ENCODE results near the gene ANKRD60.

ANKRD60 gene

DNA sequence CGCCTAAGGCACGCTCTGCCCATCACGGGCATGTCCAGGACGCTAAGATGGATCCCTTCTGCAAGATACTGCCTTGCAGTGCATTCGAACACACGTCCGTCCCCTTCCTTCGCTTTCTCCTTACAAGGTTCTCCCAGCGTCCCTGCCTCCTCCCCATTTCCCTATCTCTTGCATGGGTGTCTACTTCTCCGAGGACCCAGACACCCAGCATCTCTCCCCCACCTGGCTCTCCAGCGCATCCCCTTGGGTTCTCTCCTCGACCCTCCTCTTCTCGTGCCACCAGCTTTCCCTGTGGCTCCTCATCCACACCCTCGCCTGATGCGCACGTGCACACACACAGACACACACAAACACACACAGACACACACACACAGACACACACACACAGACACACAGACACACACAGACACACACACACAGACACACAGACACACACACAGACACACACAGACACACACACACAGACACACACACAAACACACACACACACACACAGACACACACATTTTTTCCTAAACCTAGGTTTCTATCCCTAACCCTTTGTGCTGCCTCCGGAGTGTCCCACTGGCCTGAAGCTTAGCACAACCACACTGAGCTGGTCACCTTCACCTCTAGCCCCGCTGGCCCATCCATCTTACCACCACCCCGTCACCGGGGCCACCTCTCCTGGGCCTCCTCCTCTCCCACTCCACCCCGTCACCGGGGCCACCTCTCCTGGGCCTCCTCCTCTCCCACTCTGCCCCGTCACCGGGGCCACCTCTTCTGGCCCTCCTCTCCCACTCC lies 31.9 kb downstream of the ANKRD60 start:
- no peak for DNase-seq (ENCODE audit: extremely low read depth in 1 of 2, low read depth in 1 of 2)

DNA sequence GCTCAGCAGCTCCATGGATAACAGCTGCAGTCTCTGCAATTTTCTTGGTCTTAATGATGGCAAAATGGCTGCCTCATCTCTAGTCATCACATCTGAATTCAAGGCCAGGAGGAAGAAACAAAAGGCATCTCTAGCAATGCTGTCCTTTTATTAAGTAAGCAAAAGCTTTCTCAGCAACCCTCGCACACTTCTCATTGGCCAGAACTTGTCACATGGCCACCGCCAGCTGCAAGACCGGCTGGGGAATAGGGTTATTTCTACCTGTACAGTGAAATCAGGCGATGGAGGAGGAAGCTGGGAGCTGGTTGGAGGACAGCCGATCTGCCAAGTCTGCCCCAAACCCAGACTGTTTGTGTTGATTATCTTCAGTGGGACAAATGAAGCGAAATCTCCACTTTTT lies 33.4 kb downstream of the ANKRD60 start:
- no peak for DNase-seq (ENCODE audit: extremely low read depth in 1 of 2, low read depth in 1 of 2)

DNA sequence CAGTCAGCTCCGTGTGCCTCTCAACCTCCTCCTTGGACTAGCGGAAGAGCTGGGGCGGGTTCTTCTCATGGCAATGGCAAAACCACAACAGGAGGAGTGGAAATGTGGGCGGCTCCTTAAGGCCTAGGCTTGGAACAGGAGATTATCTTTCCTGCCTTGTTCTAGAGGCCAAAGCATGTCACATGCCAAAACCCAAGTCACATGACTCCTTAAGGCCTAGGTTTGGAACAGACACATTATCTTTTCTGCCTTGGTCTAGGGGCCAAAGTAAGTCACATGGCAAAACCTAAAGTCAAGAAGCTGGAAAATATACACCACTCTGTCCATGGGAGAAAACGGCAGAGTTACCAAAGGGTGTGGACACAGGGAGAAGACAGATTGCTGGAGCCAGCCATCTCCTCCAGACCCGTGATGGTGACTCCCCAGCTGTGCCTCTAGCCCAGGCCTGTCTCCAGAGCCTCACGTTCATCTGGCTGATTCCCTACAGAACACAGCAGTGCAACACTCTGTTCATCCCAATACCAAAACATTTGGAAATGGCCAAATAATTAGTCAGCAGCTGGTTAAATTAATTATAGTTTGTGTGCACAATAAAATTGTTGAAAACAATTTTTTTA lies 34.2 kb downstream of the ANKRD60 start:
- DNase-seq (ENCODE audit: extremely low read depth in 1 of 2, low read depth in 1 of 2), result no peak

DNA sequence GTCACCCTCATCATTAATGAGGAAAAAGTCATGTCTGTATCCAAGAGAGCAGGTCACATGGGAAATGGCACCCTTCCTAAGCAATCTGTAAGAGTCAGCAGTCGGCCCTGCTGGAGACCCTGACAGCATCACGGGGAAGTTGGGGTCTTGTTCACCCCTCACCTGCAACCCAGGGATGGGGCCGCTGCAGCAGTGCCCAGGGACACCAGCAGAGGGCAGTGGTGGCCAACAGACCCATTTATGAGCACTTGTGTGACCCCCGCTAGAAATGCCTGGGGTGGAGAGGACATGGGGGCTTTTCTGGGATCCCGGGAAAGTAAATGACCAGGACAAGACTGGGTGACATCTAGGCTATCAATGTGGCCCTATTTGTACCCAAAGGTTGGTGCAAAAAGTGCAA lies 35.9 kb downstream of the ANKRD60 start:
- DNase-seq (ENCODE audit: extremely low read depth in 1 of 2, low read depth in 1 of 2), result no peak

DNA sequence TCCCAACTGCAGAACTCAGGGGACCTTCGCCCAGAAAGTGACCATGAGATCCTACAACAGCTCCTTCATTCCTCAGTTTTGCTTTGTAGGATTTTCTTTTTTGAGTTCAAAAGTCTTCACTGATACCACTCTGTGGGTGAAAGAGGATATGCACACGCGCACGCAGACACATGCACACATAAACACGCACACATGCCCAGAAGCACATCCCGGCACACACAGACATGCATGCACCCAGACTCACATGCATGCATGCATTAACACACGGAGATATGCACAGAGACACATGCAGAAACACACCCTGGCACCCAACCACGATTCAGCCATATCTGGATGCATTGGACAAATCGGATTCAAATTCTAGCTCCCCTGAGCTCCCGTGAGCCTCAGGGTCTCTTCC lies 36.4 kb downstream of the ANKRD60 start:
- DNase-seq (ENCODE audit: extremely low read depth in 1 of 2, low read depth in 1 of 2), result no peak

DNA sequence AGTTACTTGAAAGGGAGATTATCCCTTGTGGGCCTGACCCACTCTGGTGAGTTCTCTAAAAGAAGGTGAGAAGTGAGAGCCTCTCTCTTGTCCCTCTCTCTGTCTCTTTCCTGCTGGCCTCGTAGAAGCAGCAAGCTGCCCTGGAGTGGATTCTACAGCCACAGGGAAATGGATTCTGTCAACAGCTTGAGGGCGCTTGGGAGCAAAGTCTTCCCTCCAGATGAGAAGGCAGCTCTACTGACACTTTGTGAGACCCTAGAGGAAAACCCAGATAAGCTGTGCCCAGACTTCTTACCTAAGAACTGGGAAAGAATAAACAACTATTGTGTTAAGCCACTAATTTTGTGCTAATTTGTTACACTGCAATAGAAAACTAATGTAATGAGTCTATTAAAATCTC lies 39.9 kb downstream of the ANKRD60 start:
- no peak for DNase-seq (ENCODE audit: extremely low read depth in 1 of 2, low read depth in 1 of 2)

DNA sequence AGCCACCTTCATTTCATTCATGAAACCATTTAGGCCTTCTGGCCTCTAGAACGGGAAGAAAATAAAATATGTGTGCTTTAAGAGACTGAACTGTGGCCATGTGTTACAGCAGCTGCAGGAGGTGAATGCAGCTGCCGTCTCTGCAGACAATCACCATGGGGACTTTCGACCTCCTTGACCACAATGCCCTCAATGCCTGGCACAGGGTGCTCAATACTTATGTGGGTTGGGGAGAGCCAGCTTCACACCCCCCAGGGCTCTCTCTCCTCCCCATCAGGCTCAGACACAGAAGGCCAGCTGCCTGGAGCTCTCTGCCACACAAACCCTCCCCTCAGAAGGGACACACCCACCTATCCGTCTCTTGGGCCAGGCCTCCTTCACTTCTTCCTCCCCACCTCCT lies 43.5 kb downstream of the ANKRD60 start:
- no peak for DNase-seq (ENCODE audit: extremely low read depth in 1 of 2, low read depth in 1 of 2)

DNA sequence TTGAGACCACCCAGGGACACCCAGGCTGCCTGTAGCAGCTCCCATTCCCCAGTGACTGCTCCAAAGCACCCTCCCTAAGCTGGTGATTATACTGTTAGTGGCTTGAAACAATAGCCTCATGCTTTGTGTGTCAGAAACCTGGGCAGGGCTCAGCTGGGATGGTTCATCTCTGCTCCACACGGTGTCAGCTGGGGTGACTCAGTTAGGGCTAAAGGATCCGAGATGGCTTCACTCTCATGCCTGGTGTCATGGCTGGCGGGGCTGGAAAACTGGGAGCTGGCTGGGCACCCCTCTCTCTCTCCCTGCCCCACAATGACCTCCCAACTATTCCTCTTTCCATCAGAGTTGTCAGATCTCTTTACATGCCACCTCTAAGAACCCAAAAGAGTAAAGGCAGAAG lies 44.4 kb downstream of the ANKRD60 start:
- DNase-seq (ENCODE audit: extremely low read depth in 1 of 2, low read depth in 1 of 2), result no peak

DNA sequence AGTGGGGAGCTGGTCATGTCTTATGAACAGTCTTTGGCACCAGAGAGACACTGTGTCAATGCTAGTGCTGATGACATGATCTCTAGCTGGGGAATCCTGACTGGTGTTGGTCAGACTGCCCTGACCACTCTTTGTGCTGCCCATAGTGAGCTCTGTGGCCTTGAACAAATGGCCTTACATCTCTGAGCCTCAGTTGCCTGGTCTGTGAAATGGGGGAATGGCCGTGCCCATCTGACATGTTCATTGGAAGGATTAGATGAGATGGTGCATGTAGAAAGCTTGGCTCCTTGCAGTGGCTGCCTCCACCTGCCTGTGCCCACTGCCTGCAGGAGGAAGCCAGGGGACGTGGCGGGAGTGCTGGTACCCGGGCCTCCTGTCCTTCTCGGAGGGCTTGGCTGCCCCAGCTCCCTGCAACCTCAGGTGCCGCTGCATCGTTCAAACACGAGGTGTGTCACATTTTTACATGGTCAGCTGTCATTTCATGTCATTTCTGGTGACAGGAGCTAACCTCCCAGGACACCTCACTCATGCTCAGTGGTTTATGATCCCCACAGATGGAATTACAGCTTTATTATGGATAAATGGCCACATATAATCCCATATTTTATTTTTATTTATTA lies 45.8 kb downstream of the ANKRD60 start:
- no peak for DNase-seq (ENCODE audit: extremely low read depth in 1 of 2, low read depth in 1 of 2)

DNA sequence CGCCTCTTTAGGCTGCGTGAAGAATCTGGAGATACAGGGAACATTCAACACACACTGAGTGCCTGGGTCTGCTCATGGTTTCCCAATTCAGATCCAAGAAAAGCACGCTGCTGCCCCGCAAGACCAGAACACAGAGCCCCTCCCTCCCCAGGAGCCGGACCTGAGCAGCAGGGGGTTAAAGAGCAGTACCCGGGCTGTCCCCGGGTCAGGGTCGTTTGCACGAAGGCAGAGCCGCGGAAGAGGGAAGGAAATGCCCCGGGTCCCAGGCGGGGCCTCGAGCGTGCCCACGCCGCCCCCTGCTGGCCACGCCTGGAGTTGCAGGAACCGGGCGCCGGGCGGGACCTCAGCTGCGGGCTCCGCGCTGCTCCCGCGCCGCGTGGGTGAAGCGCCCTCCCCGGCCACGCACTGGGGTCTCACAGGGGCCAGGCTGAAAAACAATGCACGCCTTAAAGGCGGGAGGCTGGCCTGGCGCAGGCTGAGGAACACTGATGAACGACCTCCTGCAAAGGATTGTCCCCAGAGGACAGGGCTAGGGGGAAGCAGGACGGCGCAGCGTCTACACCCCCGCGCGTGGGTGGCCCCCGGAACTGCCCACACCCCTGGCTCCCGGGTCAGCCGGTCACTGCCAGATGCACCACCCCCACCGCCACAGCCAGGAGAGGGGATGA lies 48.9 kb downstream of the ANKRD60 start:
- DNase-seq (ENCODE audit: extremely low read depth in 1 of 2, low read depth in 1 of 2), result peak; percentile 3 to 31

DNA sequence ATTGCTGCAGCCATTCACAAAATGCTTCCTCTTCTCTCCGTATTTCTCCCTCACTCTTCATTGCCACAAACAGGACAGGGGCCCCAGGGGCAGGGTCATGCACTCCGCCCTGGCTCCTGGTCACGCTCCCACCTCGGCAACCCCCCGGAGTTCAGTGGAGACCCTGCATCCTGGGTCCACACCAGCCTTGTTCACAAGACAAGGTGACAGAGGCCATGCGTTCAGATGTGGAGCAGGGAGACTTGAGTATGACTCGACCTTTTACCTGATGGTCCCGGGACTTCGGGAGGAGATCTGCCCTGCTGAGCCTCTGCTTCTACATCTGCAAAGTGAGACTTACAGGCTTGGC lies 49.4 kb downstream of the ANKRD60 start:
- DNase-seq (ENCODE audit: extremely low read depth in 1 of 2, low read depth in 1 of 2), result no peak

DNA sequence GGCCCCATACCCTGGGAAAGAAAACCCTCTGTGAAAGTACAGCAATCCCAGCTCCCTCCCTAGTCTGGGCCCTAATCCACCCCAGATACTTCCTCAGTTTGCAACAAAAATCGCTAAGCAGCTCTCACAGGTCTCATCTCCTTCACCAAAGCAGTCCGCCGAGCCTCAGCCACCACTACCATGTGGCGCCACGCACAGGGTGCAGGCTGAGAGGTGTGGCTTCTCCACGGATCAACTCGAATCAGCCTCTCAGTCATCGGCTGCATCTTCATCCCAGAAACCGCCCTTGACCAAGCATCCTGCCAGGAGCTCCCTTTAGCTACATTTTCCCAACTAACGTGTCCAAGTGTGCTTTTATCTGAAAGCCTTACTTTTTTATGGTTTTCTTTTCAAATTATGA lies 50.7 kb downstream of the ANKRD60 start:
- DNase-seq (ENCODE audit: extremely low read depth in 1 of 2, low read depth in 1 of 2), result no peak

DNA sequence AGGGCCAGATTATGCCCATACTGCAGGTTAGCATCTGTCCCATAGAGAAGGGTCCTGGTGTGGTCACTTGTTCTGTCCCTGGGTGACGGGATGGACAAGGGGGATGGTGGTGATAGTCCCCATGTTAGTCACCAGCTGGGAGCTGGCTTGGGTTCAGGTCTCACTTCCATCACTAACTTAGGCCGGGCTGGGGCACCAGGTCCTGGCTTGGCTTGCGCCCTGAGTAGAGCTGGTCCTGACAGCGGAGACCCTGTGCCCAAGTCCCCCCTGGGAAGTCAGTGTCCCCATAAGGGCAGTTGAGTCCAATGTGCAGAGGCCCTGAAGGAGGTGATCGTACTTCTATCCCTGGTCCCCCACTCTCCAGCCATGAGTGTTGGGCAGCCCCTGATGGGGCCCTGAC lies 52.6 kb downstream of the ANKRD60 start:
- no peak for DNase-seq (ENCODE audit: extremely low read depth in 1 of 2, low read depth in 1 of 2)

DNA sequence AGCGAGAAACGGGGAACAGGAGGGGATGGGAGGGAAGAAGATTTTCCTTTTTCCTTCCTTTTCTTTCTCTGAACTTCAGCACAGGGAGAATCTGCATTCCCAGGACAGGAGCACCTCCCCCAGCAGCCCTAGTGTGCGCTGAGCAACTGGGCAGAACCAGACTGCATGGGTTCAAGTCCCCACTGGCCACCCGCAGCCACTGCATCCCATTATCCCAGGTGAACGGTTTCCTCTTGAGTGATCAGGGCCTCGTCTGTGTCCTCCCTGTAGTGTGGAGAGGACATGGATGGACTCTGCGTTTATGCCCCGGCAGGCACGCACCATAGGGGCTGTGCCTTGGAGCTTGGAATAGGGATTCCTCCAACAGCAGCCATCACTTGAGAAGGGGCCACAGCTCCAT lies 53.0 kb downstream of the ANKRD60 start:
- DNase-seq (ENCODE audit: extremely low read depth in 1 of 2, low read depth in 1 of 2), result no peak

DNA sequence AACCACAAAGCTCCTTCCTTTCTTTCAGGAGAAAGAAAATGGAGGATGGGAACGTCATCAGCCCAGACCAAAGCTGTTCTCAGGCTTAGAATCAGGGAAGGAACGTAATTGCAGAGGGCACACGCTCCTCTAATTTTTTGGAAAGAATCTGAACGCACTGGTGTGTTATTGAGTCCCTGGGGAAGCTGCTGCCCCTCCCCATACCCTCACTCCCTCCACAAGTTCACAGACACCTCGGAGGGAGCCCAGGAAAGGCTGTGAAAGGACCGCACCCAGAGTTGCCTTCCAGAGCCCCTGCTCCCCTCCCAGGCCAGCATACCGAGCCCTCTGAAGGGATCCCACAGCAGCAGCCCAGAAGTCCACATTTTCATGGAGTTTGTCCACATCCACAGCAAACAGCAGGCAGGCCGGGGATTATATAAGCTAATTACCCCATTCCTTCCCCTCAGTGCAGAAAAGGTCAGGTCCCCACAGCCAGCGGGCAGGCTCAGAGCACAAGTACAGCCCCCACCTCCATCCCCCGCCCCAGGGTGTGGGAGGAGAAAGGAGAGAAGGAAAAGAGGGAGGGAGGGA lies 53.7 kb downstream of the ANKRD60 start:
- DNase-seq (ENCODE audit: extremely low read depth in 1 of 2, low read depth in 1 of 2), result no peak

DNA sequence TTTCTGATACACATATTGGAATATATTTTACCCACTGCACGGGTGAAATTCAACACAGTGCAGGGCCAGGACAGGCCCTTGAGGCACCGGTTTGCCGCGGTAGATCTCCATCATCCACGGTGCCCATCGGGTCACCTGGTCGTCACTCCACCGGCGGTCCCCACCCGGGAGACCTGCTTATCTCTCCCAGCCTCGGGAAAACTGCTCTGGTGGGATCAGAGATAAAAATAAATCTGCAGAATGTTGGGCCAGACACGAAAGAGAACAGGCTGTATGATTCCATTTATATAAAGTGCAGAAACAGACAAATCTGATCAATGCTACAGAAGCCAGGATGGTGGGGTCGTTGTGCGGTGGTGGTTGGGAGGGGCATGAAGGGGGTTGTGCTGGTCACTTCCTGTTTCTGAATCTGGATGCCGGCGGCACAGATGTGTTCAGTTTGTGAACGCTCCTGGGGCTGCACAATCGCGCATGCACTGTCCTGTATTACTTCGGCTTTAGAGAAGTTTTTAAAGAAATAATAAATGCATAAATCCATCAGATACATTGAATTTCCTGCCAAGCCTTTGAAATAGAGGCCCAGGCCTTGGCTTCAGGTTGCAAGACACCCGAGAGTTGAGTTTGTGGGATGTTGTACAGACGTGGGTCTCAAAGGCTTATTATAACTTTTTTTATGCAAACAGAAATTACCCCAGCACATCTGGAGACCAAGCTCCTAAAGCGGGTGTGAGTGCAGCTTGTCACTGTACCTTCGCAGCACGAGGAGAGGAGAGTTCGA lies 54.3 kb downstream of the ANKRD60 start:
- DNase-seq (ENCODE audit: extremely low read depth in 1 of 2, low read depth in 1 of 2), result no peak

DNA sequence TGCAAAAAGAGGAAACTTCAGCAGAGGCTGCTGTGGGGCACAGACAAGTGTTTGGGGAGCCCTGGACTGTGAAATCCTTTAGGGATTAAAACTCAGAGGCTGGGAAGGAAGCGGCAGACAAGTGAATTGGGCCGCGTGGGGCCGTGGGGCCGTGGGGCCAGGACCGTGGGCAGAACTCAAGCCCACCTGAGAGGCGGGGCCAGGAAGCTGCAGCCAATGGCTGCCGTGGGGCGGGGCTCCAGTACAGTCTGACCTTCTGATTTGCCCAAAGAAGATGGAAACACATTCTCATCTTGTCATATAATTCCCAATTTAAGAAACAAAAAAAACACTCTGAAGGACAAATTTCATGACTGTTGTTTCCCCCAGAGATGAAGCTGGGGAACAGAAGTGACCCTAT lies 55.4 kb downstream of the ANKRD60 start:
- DNase-seq (ENCODE audit: extremely low read depth in 1 of 2, low read depth in 1 of 2), result no peak

DNA sequence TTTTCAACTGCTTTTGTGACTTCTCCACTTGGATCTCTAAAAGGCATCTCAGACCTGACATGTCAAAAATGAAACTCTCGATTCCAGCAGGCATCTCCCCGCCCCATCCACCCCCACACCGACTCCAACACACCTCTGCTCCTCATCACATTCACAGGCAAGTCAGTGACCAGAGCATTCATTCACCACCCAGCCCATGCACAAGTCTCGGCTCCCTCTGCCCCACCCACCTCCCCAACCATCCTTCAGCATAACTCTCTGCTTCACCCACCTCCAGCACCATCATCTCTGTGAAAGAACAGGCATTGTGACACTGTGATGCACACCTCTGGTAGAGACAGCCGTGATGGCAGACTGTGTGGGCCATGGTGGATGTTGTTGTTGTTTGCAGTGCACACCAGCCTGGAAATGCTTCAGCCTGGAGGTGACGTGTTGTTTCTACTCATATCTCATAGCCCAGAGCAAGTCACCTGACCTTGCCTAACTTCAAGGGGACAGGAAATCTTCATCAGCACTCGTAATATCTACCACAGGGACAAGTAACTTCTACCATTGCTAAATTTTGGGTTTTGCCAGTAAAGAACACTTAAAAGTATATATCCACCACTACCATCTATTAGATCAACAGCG lies 56.5 kb downstream of the ANKRD60 start:
- no peak for DNase-seq (ENCODE audit: extremely low read depth in 1 of 2, low read depth in 1 of 2)

DNA sequence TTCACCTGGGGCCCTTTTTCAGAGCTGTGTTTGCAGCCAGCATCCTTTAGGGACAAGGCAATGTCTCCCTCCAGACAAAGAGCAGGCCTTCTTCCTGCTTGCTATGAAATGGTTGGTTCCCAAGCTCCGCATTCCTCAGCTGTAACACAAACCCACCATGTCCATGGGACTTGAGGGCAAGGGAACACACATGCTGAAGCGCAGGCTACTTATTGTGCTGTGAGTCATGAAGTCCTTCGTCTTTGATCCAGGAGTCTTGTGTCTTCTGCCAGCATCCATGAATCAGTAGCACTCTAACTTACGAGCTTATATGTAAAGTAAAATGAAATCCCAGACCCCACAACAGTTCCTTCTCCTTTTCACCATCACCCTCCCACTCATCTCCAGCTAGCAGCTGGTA lies 59.0 kb downstream of the ANKRD60 start:
- no peak for DNase-seq (ENCODE audit: extremely low read depth in 1 of 2, low read depth in 1 of 2)

DNA sequence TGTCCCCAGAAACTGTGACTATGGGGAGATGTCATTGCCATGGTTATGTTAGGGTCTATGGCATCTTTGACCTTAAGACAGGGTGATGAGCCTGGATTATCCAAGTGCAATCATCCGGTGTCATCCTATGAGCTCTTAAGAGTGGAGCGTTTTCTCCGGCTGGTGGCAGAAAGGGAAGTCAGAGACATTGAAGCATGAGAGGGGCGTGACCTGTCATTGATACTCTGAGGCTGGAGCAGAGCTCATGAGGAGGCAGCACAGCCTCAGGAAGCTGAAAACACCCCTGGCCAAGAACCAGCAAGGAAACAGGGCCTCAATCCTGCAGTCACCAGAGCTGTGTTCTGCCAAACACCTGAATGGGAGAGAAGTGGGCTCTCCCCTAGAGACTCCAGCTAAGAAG lies 59.6 kb downstream of the ANKRD60 start:
- DNase-seq (ENCODE audit: extremely low read depth in 1 of 2, low read depth in 1 of 2), result no peak

All from stimulated activated CD8-positive, alpha-beta memory T cell treated with anti-CD3 and anti-CD28 coated beads, Interleukin-7, amount 100 ng/mL, for 48 hours (primary cell).